Epidermal melanocyte (primary cell): ENCODE results near the gene MYL4.
"Not testable (repeated sequence)": the region's sequence is repeated elsewhere in the genome, so short reads cannot be mapped to it uniquely, and the experiment has no call there.

ENCODE experiments used
- DNase-seq: peaks from one replicate; pipeline ENCODE4 v3.0.0; 2011; ENCODE audit warnings: low spot score; ENCODE audit not compliant: insufficient read length

Gene MYL4

GRCh38 chr17:47208744-47209488 is at the start of gene MYL4:
TSS of gene MYL4 (plus strand) at chr17:47209348. CDS start at chr17:47209423, 75 bp downstream.
- DNase-seq, result no peak

GRCh38 chr17:47162013-47162622 is 47.0 kb upstream of the MYL4 start:
- DNase-seq, result no peak

GRCh38 chr17:47164263-47164662 is 44.9 kb upstream of the MYL4 start:
- no peak for DNase-seq

GRCh38 chr17:47165137-47165536 is 44.0 kb upstream of the MYL4 start:
- no peak for DNase-seq

GRCh38 chr17:47166854-47167253 is 42.3 kb upstream of the MYL4 start:
- not testable (repeated sequence) for DNase-seq

- not testable (repeated sequence) for DNase-seq
These were observed 40.3 kb upstream of the MYL4 start for GRCh38 chr17:47168896-47169295.

GRCh38 chr17:47170710-47171109 is 38.4 kb upstream of the MYL4 start:
- DNase-seq, result no peak

- DNase-seq, result no peak
These were observed 36.2 kb upstream of the MYL4 start for GRCh38 chr17:47172696-47173565.

- not testable (repeated sequence) for DNase-seq
These were observed 34.3 kb upstream of the MYL4 start for GRCh38 chr17:47174823-47175222.

GRCh38 chr17:47176389-47176826 is 32.7 kb upstream of the MYL4 start:
- no peak for DNase-seq

- DNase-seq, result no peak
These were observed 31.9 kb upstream of the MYL4 start for GRCh38 chr17:47177261-47177660.

GRCh38 chr17:47179141-47179540 is 30.0 kb upstream of the MYL4 start:
- DNase-seq, result no peak

- DNase-seq, result no peak
These were observed 28.8 kb upstream of the MYL4 start for GRCh38 chr17:47180337-47180736.

GRCh38 chr17:47180988-47181387 is 28.2 kb upstream of the MYL4 start:
- DNase-seq, result not testable (repeated sequence)

GRCh38 chr17:47184681-47185080 is 24.5 kb upstream of the MYL4 start:
- DNase-seq, result no peak

- DNase-seq, result no peak
These were observed 20.8 kb upstream of the MYL4 start for GRCh38 chr17:47188271-47188875.

- DNase-seq, result peak; percentile 91
These were observed 20.0 kb upstream of the MYL4 start, which contains the start of gene CDC27 for GRCh38 chr17:47188876-47189731. TSS of gene CDC27 (minus strand) at chr17:47189295. CDS start at chr17:47189172, 123 bp downstream.

GRCh38 chr17:47189732-47190237 is 19.4 kb upstream of the MYL4 start:
- no peak for DNase-seq

GRCh38 chr17:47190243-47190642 is 18.9 kb upstream of the MYL4 start:
- no peak for DNase-seq

GRCh38 chr17:47190770-47191169 is 18.4 kb upstream of the MYL4 start:
- no peak for DNase-seq
